Lower leg skin (tissue), 4 donors: Measurements from ENCODE around the gene PRSS21. TPM values are rescaled to one million over a fixed set of nuclear protein-coding genes. Genes with fewer than 3 reads are reported as not detected.

Experiments used
- DNase-seq, 2 donors: peaks; one replicate each; pipeline ENCODE4 v3.0.0-alpha.2; 2019; ENCODE audit warnings: low spot score in 2 of 2
- H3K4me3 ChIP-seq: fragments of 200-600 bp; sonication (generic); 2 replicates; pipeline ENCODE4 v1.5.1; 2017; ENCODE audit warnings: mild to moderate bottlenecking, low read depth; ENCODE audit not compliant: poor library complexity, severe bottlenecking
- CTCF ChIP-seq, 3 donors: fragments of 450-650 bp; IDR thresholded peaks; one replicate each; pipeline ENCODE4 v1.5.1; 2016; ENCODE audit warnings: antibody characterized with exemption in 3 of 3, mild to moderate bottlenecking in 3 of 3, moderate library complexity in 2 of 3
- POLR2A ChIP-seq, 2 donors: fragments of 450-650 bp; IDR thresholded peaks; one replicate each; pipeline ENCODE4 v1.6.1; 2016 to 2017; ENCODE audit warnings: antibody characterized with exemption in 2 of 2, mild to moderate bottlenecking in 1 of 2, moderate library complexity in 1 of 2
- WGBS, 2 donors: methylation state at CpG; one replicate each; pipeline ENCODE4 v1.1.5; 2018; 5-methylcytosine and 5-hydroxymethylcytosine counted together
- intact Hi-C: fragments of 100-400 bp; cut with DNase I; formaldehyde crosslinking; loops from one replicate; pipeline ENCODE4 v1.15.0; 2023; ENCODE audit warnings: low total_unique reads
- total RNA-seq, 4 donors: library from RNA; depleted of rRNA; stranded (reverse); fragments of >200 nt; gene quantifications; one replicate each; pipeline ENCODE4 v1.1.0, GENCODE V29; 2016

The PRSS21 gene
- total RNA-seq, 4 donors from 2014 or later, result 0.63 TPM; not detected in 3

- DNase-seq, result no peak
- H3K4me3 ChIP-seq, result no peak overlapping the region
- 78 to 84% methylated on average over 18 of the region's 18 CpGs for WGBS, 2 donors
- TF ChIP-seq CTCF (IDR thresholded peaks at IDR 0.05) (no peak), POLR2A (IDR thresholded peaks at IDR 0.05) (no peak)
- intact Hi-C loops, result no loop called here
Observed at GRCh38 chr16:2853531-2854073, 36.6 kb downstream of the PRSS21 start.

GRCh38 chr16:2854700-2855309, 37.8 kb downstream of the PRSS21 start:
- DNase-seq, result no peak
- WGBS, 2 donors, result 75 to 79% methylated on average over 5 of the region's 5 CpGs
- no peak for TF ChIP-seq CTCF (IDR thresholded peaks at IDR 0.05)
- TF ChIP-seq POLR2A (IDR thresholded peaks at IDR 0.05), result no peak
- H3K4me3 ChIP-seq, result no peak overlapping the region
- intact Hi-C loops, result no loop called here

- no peak overlapping the region for H3K4me3 ChIP-seq
- 51 to 63% methylated on average over 6 of the region's 6 CpGs for WGBS, 2 donors
- DNase-seq, result no peak
- intact Hi-C loops, result no loop called here
- no peak for TF ChIP-seq POLR2A (IDR thresholded peaks at IDR 0.05)
- no peak for TF ChIP-seq CTCF (IDR thresholded peaks at IDR 0.05)
Observed at GRCh38 chr16:2855536-2855935, 38.5 kb downstream of the PRSS21 start.

GRCh38 chr16:2856061-2856670, 39.1 kb downstream of the PRSS21 start:
- intact Hi-C loops, result no loop called here
- no peak overlapping the region for H3K4me3 ChIP-seq
- TF ChIP-seq POLR2A (IDR thresholded peaks at IDR 0.05), result no peak
- TF ChIP-seq CTCF (IDR thresholded peaks at IDR 0.05), result no peak
- 74 to 80% methylated on average over 14 of the region's 14 CpGs for WGBS, 2 donors
- no peak for DNase-seq

- no peak overlapping the region for H3K4me3 ChIP-seq
- WGBS, 2 donors, result 81 to 82% methylated on average over 10 to 15 of the region's 24 CpGs
- DNase-seq, result no peak
- no peak for TF ChIP-seq CTCF (IDR thresholded peaks at IDR 0.05)
- TF ChIP-seq POLR2A (IDR thresholded peaks at IDR 0.05), result no peak
- intact Hi-C loops, result no loop called here
Observed at GRCh38 chr16:2856686-2857450, 39.8 kb downstream of the PRSS21 start.
